ENCODE measurements around the gene TCHH. TPM values are rescaled to one million over a fixed set of nuclear protein-coding genes. Genes with fewer than 3 reads are reported as not detected.

The TCHH gene
- total and polyA plus RNA-seq, 2 donors (not counting 3 experiments of a cell fraction or from before 2014, with no cell fraction given), result not detected

GRCh38 chr1:152159144-152159543 lies 43.9 kb upstream of the TCHH start, which contains the start of gene RPTN:
Gene RPTN, minus strand, starts transcription at chr1:152159228. Its CDS starts 1,339 bp downstream, at chr1:152157889.
- no peak within 1 kb of the TSS for H2AFZ ChIP-seq (ENCODE audit: low read depth, low read length)
- ChIA-PET POLR2A (no interaction called here), CTCF (interaction anchor here (1.8 kb wide), 1 partner anchor 17 kb away, joined by 4 read pairs; no protein-coding TSS in a partner anchor)
- DNase-seq (ENCODE audit: low read depth, low spot score), result no peak
- H3K36me3 ChIP-seq (ENCODE audit: control insufficient read depth in 2 of 2, extremely low read depth in 1 of 2, insufficient read depth in 2 of 2, low read length in 2 of 2), result no peaks in the 10 kb centered on the region
- H3K9me3 ChIP-seq (replicated peaks; ENCODE audit: control insufficient read depth, insufficient read depth, low read length), result no peaks in the 10 kb centered on the region
- H3K4me3 ChIP-seq (replicated peaks in 1 of 3; ENCODE audit: insufficient read depth in 1 of 3, low read depth in 1 of 3, low read length in 3 of 3), result no peak within 1 kb of the TSS
- intact Hi-C loops (cut with micrococcal nuclease) (no loop called here), dilution Hi-C loops (cut with MboI; ENCODE audit: extremely low pct_ligation_motif_present, low sequenced_read_pairs) (no loop called here)
- no peaks in the 10 kb centered on the region for H3K9me1 ChIP-seq (replicated peaks; ENCODE audit: control insufficient read depth, extremely low read depth, insufficient read depth, low read length)
- no peak within 1 kb of the TSS for H3K27ac ChIP-seq (ENCODE audit: insufficient read depth, low read depth, low read length)
- BruUV-seq (replicated peaks), result no TSS peak
- no peaks in the 10 kb centered on the region for H3K27me3 ChIP-seq (ENCODE audit: control insufficient read depth in 2 of 2, insufficient read depth in 2 of 2, low read length in 2 of 2)
- H3K9ac ChIP-seq (replicated peaks; ENCODE audit: extremely low read depth, insufficient read depth, low read length), result no peak within 1 kb of the TSS
- no peak for FAIRE-seq
- no peak within 1 kb of the TSS for H3K4me2 ChIP-seq (ENCODE audit: insufficient read depth, low read length)
- TF ChIP-seq GATA2 (IDR thresholded peaks at IDR 0.05; ENCODE audit: insufficient read depth, insufficient read length, low read depth, low read length), result no peak
- TF ChIP-seq POLR2AphosphoS5 (IDR thresholded peaks at IDR 0.05; ENCODE audit: insufficient read depth, low read depth, low read length), result no peak
- no peak for TF ChIP-seq MYC (IDR thresholded peaks at IDR 0.05; ENCODE audit: low read depth, low read length)
- TF ChIP-seq EZH2 (IDR thresholded peaks at IDR 0.05; ENCODE audit: borderline replicate concordance, low read depth, low read length, severe bottlenecking), result no peak
- TF ChIP-seq MAX (IDR thresholded peaks at IDR 0.05; ENCODE audit: insufficient read depth, insufficient read length), result no peak
- TF ChIP-seq POLR2A (IDR thresholded peaks at IDR 0.05; ENCODE audit: low read depth, low read length), result no peak
- TF ChIP-seq FOS (IDR thresholded peaks at IDR 0.05; ENCODE audit: borderline replicate concordance, insufficient read depth, low read length), result no peak
- no peak for TF ChIP-seq CTCF (IDR thresholded peaks at IDR 0.05; ENCODE audit: extremely low read depth in 1 of 2, insufficient read depth in 1 of 2, low read depth in 1 of 2, low read length in 2 of 2)
- no peak for TF ChIP-seq JUN (IDR thresholded peaks at IDR 0.05; ENCODE audit: borderline replicate concordance, insufficient read depth, insufficient read length, low read depth)
- H3K4me1 ChIP-seq (ENCODE audit: control insufficient read depth, extremely low read depth, insufficient read depth, low read length), result no peaks in the 10 kb centered on the region
- no peaks in the 10 kb centered on the region for H3K79me2 ChIP-seq (ENCODE audit: control insufficient read depth, insufficient read depth, low read length)
- H4K20me1 ChIP-seq (replicated peaks; ENCODE audit: control insufficient read depth, extremely low read depth, insufficient read depth, low read length), result no peaks in the 10 kb centered on the region
